Effector CD8-positive, alpha-beta T cell (primary cell): ENCODE data around the gene FILIP1L.

Source experiments
- DNase-seq: peaks from one replicate; lab custom pipeline; 2025; lab: John Stamatoyannopoulos, UW

Gene FILIP1L

DNA sequence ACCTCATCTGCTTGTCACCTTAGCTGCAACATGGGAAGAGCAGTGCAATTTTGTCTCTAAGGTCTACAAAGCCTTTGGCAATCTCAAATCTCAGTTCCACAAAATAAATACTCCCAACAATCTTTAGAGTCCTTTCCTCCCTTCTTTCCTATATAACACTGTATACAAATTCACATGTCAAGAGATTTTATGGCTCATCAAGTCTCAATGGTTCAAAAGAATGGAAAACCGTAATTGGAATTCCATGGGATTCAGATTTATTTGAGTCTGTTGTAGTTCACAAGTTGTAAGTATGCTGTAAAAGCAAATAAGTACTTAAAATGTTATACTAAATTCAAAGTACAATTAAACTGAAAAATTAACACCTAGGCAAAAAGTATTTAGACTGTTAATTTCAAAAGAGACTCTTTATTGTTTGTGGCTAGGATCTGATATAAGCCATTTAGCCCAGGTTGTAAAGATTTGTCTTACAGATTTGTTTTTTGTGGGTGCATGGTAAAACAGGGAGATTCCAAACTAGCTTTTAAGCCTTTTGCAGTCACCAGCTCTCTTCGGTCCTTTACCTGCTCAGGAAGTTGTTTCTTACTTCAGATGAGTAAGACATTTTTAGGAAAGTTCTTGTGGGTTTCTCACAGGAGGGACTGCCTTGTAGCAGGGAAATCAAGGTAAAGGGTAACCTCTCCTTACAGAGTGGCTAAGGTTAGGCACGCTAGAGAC lies 246.5 kb downstream of the FILIP1L start:
- no peak for DNase-seq

GRCh38 chr3:99866261-99866761 lies 248.0 kb downstream of the FILIP1L start:
- no peak for DNase-seq

DNA sequence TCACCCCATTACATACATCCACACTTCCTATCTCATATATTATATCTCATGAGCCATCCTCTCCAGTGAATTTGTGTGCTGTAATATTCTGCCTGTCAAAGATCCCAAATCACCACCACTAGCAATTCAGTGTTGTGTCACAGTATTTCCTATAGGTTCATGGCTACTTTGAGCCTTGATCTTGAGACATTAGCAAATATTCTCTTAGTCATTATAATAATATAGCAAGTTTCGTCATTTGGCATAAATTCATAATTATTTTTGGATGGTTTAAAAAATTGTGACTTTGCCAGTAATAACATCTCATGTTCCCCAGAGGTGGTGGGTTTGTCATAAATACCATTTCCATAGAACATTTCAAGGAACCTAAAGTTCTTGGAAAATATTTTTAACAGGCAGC lies 249.0 kb downstream of the FILIP1L start:
- no peak for DNase-seq

- DNase-seq = no peak
Observed at GRCh38 chr3:99864289-99864688, 250.0 kb downstream of the FILIP1L start.

DNA sequence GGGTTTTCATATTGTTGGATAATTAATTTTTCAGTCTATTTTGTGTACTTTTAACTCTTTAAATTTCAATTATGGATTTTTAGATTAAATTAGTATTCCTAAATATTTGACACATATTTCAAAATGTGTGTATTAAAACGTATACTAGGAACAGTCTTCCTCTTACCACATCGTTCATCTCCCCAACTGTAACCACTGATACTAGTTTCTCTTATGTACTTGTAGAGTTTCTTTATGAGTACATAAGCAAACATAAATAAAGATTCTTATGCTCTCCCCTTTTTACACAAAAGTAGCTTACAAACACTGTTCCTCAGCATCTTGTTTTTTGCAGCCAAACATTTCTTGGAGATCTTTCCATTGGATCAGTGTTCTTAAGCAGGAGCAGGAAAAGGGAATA lies 250.7 kb downstream of the FILIP1L start:
- no peak for DNase-seq

DNA sequence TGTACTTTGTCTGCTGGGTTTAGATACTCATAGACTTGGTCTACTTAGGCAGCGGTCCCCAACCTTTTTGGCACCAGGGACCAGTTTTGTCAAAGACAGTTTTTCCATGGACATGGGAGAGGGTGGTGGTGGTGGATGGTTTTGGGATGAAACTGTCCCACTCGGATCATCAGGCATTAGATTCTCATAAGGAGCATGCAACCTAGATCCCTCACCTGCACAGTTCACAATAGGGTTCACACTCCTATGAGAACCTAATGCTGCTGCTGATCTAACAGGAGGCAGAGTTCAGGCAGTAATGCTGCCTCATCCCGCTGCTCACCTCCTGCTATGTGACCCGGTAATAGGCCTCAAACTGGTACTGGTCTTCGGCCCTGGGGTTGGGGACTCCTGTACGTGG lies 251.3 kb downstream of the FILIP1L start:
- DNase-seq = no peak

DNA sequence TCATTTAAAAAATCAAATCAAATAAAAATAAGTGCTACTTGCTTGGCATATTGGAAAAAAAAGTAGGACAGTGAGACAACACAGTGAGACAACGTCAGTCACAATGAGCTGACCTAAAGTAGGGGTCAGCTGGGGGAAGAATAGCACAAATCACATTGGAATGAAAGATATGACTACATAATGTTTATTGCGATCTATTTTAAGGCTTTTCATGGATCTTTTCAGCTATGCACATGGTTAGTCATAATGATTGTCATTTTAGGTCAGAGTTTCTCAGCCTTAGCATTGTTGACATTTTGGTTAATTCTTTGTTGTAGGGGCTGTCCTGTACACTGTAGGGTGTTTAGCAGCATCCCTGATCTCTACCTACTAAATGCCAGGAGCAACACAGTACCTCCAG lies 252.1 kb downstream of the FILIP1L start:
- no peak for DNase-seq

- no peak for DNase-seq
Observed at GRCh38 chr3:99861216-99861615, 253.1 kb downstream of the FILIP1L start.

GRCh38 chr3:99859825-99860224 lies 254.5 kb downstream of the FILIP1L start:
- no peak for DNase-seq

- DNase-seq = no peak
Observed at GRCh38 chr3:99858469-99858868, 255.8 kb downstream of the FILIP1L start.

DNA sequence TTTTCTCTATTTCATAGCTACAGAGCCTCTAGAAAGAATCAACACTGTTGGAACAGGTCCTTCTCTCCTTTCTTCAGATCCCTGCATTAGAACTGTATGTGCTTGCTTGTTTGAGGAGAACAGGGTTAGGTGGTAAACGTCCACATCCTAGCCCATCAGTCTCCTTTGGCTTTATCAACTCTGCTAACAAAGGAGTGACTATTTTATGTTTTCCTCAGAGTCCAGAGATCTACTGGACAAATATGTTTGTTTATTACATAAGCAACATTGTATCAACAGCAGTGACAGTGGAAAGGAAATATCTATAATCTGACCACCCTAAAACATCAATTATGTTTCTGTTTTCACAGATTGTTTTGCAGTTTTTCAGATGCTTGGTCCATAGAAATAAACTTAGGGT lies 257.0 kb downstream of the FILIP1L start:
- no peak for DNase-seq

- DNase-seq = no peak
Observed at GRCh38 chr3:99856437-99857220, 257.7 kb downstream of the FILIP1L start.

GRCh38 chr3:99855900-99856299 lies 258.4 kb downstream of the FILIP1L start:
- DNase-seq = no peak

GRCh38 chr3:99854756-99855298 lies 259.5 kb downstream of the FILIP1L start:
- DNase-seq = no peak

GRCh38 chr3:99852851-99853250 lies 261.4 kb downstream of the FILIP1L start:
- no peak for DNase-seq

DNA sequence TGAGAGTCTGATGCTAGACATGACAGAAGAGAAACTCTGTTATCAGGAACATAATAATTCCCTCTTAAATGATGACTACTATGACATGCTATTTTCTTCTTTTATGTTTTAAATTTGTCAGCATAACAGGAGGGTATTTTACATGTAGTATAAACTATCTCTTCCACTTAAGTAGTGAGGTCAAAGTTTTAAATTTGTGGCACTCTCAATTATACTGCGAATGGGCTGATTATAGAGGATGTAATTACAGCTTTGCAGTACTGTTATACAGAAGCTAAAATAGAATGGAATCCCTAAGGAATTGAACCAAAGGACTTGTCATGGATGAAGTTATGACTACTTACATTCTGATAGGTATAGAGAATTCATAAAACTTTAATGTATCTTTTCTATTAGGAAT lies 262.3 kb downstream of the FILIP1L start:
- DNase-seq = no peak

GRCh38 chr3:99850608-99851007 lies 263.7 kb downstream of the FILIP1L start:
- DNase-seq = no peak

GRCh38 chr3:99848433-99848832 lies 265.9 kb downstream of the FILIP1L start:
- DNase-seq = no peak

DNA sequence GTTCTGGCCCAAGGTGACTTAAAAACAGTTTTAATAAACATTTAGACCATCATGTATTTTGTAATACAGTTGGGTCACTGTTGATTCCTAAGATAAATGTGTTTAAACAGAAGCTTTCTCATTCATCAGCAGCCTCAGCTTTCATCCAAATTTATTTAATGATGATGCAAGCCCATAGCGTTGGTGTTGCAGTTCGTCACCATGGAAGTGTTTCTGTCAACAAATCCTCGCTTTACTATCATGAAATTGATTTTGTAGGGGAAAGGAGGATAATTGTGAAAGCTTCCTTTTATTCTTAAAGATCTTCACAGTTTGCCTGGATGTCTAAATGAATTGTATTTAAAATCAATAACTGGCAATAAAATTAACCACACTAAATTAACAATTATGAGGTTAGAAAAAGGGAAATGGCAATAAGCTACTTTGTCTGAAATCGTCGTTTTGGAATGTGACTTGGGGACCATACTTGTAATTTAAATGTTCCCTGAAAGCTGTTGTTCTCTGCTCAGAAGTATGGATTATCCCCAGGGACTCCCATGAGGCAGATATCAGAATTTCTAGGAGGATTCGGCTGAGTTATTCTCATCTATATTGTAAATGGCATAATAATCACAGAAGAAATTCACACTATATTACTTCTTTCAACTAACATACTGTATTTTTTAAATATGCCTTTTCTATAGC lies 267.7 kb downstream of the FILIP1L start:
- no peak for DNase-seq

DNA sequence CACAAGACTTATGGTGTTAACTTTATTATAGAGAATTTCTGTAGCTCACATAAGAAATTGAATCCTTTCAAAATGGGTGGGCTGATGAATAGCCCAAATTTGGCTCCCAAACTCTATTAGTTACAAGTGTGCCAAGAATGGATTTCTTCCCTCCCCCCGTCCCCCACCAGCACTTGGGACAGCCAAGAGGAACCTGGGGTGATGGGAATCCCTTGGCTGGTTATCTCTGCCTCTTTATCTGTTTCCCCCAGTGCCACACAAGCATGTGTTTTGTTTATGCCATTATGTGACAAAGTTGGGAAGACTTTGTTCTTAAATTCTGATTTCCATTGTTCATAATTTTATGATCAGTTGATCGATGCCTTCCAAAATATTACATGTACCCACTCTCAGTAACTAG lies 268.3 kb downstream of the FILIP1L start:
- DNase-seq = no peak

DNA sequence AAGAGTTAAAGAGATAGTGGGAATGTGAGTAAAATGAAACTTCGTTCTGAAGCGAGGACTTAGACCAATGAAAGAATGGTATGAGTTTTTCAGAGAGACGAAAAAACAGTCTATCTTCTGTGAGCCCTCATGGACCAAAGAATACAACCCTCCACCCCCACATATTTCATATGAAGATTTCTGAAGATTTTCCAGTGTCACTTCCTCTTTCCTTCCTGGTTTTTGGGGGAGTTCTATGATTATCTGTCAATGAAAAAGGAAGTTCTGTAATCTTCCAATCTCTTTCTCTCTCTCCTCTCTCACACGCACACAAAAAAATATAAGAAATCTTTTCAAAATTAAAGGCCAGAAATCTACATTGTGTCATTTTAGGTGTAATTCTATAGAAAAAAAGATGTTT lies 269.0 kb downstream of the FILIP1L start:
- DNase-seq = no peak

DNA sequence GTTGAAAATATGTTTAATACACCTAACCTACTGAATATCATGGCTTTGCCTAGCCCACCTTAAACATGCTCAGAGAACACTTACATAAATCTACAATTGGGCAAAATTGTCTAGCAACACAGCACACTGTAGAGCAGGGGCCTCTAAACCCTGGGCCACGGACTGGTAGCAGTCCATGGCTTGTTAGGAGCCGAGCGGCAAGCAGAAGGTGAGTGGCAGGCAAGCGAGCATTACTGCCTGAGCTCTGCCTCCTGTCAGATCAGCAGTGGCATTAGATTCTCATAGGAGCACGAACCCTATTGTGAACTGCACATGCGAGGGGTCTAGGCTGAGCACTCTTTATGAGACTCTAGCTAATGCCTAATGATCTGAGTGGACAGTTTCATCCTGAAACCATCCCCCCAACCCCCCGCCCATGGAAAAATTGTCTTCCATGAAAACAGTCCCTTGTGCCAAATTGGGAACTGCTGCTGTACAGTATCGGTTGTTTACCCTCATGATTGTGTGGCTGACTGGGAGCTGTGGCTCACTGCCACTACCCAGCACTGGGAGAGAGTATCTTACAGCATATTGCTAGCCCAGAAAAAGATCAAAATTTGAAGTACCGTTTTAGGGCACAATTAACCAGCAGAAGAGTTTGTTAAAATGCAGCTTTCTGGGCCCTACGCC lies 270.6 kb downstream of the FILIP1L start:
- no peak for DNase-seq
